ENCODE measurements around the gene NTM.
"Not testable (repeated sequence)": the region's sequence is repeated elsewhere in the genome, so short reads cannot be mapped to it uniquely, and the experiment has no call there.

Gene NTM

DNA sequence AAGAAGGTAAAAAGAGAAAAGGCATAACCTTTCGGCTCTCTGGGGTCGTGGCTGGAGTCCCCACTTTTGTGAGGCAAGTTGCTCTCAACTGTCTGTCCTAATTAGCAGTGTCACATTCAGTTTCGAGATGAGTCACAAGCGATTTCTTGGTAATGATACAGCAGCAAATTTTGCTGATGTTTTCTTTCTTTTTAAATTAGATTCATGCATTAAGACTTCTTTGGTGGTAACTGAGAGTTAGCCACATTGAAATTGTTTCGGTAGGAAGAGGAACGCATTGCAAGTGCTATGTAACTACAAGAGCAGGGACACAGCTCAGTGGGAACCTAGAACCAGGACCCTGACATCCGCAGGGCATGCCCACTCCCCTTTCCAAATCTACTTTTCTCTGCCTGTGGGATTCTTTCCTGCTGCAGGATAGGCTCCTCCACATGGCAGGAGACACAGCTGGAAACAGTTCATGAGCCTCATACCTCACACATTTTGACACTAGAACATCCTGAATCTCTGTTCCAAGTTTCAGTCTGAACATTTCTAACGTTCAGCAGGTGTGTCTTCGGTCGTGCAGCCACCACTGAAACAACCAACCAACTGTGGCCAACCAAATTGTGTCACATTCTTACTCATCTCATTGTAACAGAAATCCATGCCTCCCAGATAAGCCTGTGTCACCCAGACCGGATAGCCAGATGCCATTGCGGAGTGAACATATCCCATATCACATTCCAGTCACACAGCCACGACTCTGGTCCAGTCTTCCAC lies 987.6 kb downstream of the NTM start:
- no peak for DNase-seq (ENCODE audit: low read depth)
- no peak overlapping the region for H3K4me3 ChIP-seq (ENCODE audit: low read length)
- TF ChIP-seq, protein P1, sequence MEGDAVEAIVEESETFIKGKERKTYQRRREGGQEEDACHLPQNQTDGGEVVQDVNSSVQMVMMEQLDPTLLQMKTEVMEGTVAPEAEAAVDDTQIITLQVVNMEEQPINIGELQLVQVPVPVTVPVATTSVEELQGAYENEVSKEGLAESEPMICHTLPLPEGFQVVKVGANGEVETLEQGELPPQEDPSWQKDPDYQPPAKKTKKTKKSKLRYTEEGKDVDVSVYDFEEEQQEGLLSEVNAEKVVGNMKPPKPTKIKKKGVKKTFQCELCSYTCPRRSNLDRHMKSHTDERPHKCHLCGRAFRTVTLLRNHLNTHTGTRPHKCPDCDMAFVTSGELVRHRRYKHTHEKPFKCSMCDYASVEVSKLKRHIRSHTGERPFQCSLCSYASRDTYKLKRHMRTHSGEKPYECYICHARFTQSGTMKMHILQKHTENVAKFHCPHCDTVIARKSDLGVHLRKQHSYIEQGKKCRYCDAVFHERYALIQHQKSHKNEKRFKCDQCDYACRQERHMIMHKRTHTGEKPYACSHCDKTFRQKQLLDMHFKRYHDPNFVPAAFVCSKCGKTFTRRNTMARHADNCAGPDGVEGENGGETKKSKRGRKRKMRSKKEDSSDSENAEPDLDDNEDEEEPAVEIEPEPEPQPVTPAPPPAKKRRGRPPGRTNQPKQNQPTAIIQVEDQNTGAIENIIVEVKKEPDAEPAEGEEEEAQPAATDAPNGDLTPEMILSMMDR (conservative IDR thresholded peaks at IDR 0.05; ENCODE audit: low read depth, low read length): no peak

DNA sequence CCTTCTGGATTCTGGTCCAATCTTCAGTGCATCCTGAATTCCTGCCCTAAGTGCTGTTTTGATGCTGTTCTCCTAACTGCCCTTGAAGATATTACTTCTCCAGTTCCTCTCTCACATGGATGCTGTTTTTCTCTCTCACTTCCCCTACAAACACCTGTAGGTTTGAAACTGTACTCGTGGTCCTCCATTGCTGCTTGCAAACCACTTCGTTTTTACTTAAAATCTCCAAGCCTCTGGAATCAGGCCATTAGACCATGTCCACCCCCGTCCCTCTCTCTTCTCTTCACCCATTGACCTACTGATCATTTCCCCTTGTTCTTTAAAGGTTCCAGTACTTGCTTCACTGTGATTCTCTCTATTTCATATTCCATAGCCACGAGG lies 988.1 kb downstream of the NTM start:
- TF ChIP-seq, protein P1 (conservative IDR thresholded peaks at IDR 0.05; ENCODE audit: low read depth, low read length): no peak
- no peak for DNase-seq (ENCODE audit: low read depth)
- no peak overlapping the region for H3K4me3 ChIP-seq (ENCODE audit: low read length)

DNA sequence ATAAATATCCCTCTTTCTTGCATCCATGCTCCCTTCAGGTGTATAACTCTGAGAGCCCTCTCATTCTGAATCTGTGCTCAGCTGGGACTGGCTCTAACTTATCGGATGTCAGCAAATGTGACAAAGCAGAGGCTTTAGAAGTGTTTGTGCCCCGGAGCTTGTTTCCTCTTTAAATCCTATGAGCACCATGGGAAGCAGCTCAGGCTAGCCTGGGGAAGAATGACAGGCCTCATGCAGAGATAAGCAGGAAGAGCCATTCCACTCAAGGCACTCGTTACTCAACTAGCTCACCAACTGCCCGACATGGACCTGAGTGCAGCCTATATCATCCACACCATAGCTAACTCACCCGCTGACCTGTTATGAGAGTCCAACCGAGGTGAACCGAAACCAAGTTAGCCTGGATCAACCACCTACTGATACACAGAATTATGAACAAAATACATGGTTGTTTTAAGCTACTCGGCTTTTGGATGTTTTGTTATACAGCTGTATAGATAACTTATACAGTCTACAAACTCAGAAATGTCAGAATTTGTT lies 990.7 kb downstream of the NTM start:
- TF ChIP-seq, protein P1 (conservative IDR thresholded peaks at IDR 0.05; ENCODE audit: low read depth, low read length): no peak
- DNase-seq (ENCODE audit: low read depth): no peak
- no peak overlapping the region for H3K4me3 ChIP-seq (ENCODE audit: low read length)

DNA sequence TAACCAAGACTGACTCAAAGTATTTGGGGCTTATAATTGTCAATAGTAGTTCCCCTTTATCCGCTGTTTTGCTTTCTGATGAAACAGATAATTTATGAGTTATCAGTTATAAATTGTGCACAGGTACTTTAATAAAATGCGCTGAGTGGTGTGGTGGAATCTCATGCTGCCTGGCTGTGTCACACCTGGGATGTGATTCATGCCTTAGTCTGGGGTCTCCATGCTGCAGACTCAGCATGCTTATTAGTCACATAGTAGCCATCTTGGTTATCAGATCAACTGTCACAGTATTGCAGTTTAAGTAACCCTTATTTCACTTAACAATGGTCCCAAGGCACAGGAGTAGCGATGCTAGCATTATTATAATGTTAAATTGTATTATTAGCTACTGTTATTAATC lies 995.2 kb downstream of the NTM start:
- no peak for DNase-seq (ENCODE audit: low read depth)
- no peak overlapping the region for H3K4me3 ChIP-seq (ENCODE audit: low read length)
- TF ChIP-seq, protein P1 (conservative IDR thresholded peaks at IDR 0.05; ENCODE audit: low read depth, low read length): no peak

DNA sequence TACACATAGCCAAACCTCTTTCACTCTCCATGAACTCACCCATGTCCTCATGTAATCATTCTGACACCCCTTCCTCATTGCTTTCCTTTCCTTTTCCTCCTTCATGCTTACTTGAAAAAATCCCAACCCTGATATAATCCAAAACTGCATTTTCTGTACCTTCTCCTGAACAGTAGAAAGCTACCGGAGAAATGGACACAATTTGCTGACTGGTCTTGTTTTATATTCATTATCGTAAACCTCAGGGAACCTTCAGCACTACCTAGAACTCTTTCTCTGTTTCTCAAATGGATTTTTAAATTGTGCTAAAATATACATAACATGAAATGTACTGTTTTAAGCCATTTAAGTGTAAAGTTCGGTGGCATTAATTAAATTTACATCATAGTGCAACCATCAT lies 996.9 kb downstream of the NTM start:
- H3K4me3 ChIP-seq (ENCODE audit: low read length): no peak overlapping the region
- no peak for DNase-seq (ENCODE audit: low read depth)
- TF ChIP-seq, protein P1 (conservative IDR thresholded peaks at IDR 0.05; ENCODE audit: low read depth, low read length): no peak

DNA sequence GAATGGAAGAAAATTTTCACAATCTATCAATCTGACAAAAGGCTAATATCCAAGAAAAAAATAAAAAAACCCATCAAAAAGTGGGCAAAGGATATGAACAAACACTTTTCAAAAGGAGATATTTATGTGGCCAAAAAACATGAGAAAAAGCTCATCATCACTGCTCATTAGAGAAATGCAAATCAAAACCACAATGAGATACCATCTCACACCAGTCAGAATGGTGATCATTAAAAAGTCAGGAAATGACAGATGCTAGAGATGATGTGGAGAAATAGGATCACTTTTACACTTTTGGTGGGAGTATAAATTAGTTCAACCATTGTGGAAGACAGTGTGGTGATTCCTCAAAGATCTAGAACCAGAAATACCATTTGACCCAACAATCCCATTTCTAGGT lies 999.7 kb downstream of the NTM start:
- not testable (repeated sequence) for DNase-seq (ENCODE audit: low read depth); H3K4me3 ChIP-seq (ENCODE audit: low read length)

DNA sequence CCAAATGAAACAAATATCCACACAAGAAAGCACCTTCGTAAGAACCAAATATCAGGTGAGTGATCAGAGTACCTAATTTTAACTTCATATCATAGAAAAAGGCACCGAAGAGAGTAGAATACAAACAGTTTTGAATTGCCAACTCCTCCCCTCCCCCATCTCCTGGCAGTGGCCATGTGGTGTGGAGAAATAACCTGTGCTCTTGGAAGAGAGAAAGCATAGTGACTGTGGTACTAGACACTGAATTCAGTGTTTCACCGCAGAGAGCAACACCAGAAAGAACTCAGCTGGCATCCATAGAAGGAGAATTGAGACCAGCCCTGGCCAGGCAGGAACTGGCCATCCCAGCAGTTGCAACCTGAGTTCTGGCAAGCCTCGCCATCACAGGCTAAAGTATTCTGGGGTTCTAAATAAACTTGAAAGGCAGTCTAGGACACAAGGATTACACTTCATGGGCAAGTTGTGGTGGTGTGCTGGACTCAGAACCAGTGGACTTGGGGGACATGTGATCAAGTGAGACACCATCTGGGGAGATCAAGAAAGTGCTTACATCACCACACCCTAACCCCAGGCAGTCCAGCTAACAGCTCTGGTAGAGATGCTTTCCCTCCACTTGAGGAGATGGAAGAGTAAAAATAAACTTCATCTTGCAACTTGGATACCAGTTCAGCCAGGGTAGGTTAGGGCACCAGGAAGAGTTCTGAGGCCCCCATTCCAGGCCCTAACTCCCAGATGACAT lies 1003.2 kb downstream of the NTM start:
- TF ChIP-seq, protein P1 (conservative IDR thresholded peaks at IDR 0.05; ENCODE audit: low read depth, low read length): no peak

More for the DNA sequence above, 1003.2 kb downstream of the NTM start:
- no peak overlapping the region for H3K4me3 ChIP-seq (ENCODE audit: low read length)
- no peak for DNase-seq (ENCODE audit: low read depth)
